Subcutaneous adipose tissue (tissue), 4 donors: ENCODE results near the gene LZTS2. TPM values are rescaled to one million over a fixed set of nuclear protein-coding genes. Genes with fewer than 3 reads are reported as not detected.

Experiments used
- total RNA-seq, 4 donors: library from RNA; depleted of rRNA; stranded (reverse); fragments of >200 nt; gene quantifications; one replicate each; pipeline ENCODE4 v1.1.0, GENCODE V29; 2016
- TF ChIP-seq, protein P1 (sequence below): fragments of 450-650 bp; IDR thresholded peaks from one replicate; pipeline ENCODE4 v1.5.1; 2016; ENCODE audit warnings: low read depth, mild to moderate bottlenecking, control low read depth, antibody characterized with exemption, moderate library complexity

The LZTS2 gene
- total RNA-seq, 4 donors from 2014 or later: 27.4 to 130 (median 45.2) TPM

DNA sequence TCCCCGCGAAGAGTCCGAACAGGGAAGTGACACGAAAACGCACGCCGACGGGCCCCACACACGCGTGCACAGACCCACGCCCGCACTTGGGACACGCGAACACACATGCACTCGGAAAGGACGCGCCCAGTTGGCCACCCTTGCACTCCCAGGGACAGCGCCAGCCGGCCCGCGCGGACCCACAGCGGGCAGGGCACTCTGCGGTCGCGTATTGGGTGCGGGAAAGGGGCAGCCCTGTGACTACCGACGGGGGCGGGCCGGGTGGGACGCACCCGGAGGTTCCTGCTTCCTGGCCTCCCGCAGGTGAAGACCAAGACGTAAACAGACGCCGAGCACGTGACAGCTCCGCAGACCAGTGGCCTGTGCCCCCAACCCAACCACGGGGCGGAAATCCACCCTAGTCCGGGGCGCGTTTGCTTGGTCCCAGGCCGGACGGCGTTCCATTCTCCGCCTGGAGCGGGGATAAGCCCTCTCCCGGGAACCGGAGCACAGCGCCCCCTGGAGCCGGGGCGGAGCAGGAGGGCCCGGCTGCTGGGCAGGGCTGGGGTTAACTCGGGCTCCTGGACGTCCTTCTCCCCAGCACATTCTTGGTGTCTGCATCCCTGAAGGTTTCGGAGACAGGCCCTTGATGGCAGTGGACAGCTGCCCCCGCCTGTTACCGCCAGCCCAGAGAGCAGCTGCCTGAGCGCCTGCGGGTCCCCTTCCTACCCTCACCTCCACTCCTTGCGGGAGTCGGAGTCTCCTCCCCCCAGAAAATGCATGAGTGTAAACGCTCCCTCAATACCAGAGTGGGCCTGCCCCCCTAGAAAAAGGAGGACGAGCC is 2.0 kb upstream of the LZTS2 start:
- TF ChIP-seq, protein P1, sequence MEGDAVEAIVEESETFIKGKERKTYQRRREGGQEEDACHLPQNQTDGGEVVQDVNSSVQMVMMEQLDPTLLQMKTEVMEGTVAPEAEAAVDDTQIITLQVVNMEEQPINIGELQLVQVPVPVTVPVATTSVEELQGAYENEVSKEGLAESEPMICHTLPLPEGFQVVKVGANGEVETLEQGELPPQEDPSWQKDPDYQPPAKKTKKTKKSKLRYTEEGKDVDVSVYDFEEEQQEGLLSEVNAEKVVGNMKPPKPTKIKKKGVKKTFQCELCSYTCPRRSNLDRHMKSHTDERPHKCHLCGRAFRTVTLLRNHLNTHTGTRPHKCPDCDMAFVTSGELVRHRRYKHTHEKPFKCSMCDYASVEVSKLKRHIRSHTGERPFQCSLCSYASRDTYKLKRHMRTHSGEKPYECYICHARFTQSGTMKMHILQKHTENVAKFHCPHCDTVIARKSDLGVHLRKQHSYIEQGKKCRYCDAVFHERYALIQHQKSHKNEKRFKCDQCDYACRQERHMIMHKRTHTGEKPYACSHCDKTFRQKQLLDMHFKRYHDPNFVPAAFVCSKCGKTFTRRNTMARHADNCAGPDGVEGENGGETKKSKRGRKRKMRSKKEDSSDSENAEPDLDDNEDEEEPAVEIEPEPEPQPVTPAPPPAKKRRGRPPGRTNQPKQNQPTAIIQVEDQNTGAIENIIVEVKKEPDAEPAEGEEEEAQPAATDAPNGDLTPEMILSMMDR: no peak

- TF ChIP-seq, protein P1: no peak
These were observed 1.2 kb upstream of the LZTS2 start for GRCh38 chr10:100998183-100998990.

DNA sequence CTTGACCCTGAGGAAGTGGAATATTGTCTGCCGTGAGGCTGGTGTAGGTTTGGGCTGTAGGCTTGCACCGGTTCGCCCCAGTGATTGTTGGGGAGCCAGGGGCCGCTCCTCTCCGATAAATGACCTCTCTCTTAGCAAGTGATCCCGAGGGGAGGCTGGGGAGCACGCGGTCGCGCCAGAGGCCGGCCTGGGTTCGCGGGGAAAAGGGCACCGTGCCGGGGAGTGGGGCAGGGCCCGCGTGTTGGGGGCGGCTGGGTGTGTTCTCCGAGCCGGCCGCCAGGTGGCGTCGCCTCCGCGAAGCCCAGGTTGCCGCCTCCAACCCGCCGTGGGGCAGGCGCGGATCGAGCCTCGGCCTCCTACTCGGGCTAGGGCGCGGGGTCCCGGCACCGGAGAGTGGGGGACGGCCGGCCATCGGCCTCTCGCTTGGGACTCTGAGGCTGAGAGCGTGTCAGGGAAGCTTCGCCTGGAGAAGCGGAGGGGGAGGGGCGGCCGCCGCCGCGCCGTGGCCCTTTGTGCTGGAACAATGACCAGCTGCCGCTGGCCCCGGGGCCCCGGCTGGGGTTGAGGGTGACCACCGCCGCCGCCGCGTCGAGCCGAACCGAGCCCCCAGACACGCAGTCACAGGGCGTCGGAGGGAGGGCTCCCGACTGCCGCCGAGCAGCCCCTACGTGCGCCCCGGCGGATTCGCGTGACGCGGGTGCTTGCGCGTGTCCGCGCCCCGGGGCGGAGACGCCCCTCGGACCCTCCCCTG is 442 bp upstream of the LZTS2 start:
- TF ChIP-seq, protein P1: no peak

- TF ChIP-seq, protein P1: no peak
These were observed 713 bp downstream of the LZTS2 start for GRCh38 chr10:101000127-101000914.

- TF ChIP-seq, protein P1: no peak
These were observed 1.5 kb downstream of the LZTS2 start for GRCh38 chr10:101000915-101001658.

DNA sequence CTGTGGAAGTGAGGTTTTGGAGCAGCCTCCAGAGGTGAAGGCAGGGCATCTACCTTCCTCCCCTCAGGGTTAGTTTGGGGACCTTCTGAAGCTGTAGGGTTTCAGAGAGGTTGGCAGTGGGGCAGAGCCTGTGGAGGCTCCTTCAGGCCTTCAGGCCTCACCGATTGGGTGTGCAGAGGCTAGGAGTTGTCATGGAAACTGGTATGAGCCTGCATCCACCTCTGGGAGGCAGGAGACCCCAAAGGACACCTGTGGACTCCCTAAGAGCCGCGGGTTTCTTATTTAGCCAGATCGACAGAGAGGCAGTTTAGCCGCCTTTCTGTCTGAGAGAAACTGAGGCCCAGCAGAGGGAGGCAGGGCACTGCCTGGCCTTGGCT is 2.0 kb downstream of the LZTS2 start:
- TF ChIP-seq, protein P1: no peak
